GM12873 (cell line): ENCODE results near the gene RAET1G.

Experiments used
- TF ChIP-seq, protein P1 (sequence below): IDR thresholded peaks from 2 replicates; pipeline ENCODE4 v1.5.1; 2012; ENCODE audit warnings: low read depth, mild to moderate bottlenecking, moderate library complexity, low read length, control low read depth; ENCODE audit not compliant: insufficient read depth; ENCODE audit errors: missing control alignments

RAET1G gene

DNA sequence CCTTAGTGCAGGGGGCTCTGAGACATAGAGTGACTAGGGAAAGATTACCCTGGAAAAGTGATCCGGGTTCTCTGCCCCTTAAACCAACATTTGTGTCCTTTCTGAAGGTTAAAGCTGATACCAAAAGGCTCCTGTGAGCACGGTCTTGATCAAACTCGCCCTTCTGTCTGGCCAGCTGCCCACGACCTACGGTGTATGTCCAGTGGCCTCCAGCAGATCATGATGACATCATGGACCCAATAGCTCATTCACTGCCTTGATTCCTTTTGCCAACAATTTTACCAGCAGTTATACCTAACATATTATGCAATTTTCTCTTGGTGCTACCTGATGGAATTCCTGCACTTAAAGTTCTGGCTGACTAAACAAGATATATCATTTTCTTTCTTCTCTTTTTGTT is 25.7 kb upstream of the RAET1G start:
- TF ChIP-seq, protein P1, sequence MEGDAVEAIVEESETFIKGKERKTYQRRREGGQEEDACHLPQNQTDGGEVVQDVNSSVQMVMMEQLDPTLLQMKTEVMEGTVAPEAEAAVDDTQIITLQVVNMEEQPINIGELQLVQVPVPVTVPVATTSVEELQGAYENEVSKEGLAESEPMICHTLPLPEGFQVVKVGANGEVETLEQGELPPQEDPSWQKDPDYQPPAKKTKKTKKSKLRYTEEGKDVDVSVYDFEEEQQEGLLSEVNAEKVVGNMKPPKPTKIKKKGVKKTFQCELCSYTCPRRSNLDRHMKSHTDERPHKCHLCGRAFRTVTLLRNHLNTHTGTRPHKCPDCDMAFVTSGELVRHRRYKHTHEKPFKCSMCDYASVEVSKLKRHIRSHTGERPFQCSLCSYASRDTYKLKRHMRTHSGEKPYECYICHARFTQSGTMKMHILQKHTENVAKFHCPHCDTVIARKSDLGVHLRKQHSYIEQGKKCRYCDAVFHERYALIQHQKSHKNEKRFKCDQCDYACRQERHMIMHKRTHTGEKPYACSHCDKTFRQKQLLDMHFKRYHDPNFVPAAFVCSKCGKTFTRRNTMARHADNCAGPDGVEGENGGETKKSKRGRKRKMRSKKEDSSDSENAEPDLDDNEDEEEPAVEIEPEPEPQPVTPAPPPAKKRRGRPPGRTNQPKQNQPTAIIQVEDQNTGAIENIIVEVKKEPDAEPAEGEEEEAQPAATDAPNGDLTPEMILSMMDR, result no peak

DNA sequence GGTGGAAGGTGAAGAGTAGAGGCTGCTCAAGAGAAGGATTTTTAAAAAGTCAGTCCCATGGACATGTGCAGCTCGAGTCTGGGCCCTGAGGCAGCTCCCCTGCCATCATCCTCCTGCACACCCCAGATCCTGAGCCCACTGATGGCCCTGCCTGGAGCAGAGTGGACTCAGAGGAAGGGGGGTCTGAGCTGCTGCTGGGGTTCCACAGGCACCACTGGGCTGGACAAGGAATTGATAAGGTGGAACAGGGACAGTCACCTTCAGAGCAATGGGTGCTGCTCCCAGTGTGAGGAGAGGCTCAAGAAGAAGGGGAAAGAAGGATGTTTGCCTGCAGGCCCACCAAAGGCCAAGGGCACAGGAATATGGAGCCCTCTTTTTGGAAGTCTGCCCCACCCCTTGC is 25.1 kb upstream of the RAET1G start:
- TF ChIP-seq, protein P1, result no peak

DNA sequence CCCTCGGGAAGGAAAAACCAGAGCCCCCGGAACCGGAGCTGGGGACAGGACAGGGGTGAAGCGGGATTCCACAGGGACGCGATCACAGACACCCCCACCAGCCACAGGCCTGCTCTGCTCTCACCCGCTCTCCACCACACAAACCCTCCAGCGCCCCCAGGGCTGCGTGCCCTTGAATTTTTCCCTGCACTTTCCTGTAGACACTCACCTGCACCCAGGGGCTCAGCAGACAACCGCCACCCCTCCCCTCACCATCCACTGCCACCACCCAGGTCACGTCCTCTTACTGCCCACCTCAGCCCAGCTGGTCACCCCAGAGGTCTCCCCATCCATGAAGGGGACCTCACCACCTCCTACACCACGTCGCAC is 19.5 kb upstream of the RAET1G start:
- TF ChIP-seq, protein P1, result no peak

DNA sequence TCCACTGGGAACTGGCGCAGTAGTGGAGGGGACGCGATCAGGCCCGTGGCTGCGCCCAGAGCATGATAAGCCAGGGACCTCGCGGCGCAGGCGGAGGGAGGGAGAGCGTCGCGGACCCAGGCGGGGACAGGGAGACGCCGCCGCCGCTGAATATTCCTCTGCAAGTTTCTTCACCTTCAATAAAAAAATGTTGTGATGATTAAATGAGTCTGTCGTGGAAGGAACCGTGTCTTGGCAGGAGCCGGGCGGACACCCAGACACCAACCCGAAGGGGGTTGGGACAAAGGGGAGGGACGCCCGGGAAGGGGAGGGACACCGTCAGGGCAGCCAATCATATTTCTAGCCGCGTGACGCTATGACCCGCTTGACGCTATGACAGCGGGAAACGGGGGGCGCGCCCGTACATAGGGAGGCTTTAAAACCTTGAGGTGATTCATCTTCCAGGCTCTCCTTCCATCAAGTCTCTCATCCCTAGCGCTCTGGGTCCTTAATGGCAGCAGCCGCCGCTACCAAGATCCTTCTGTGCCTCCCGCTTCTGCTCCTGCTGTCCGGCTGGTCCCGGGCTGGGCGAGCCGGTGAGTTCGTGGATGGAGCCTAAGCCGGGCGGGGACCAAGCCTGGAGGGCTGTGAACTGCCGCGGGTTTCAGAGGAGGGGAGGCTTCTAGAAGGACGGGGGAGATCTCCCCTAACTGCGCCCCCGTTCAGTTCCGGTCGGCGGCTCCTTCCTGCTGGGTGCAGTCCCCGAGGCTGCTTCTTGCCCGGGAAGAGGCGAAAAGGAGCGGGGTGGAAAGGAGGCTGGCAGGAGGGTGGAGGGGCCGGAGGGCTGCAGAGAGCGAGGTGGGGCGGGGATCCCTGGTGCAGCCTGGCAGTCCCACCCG is 18.9 kb upstream of the RAET1G start, which contains the start of gene ULBP2:
Gene ULBP2 (plus strand): TSS at position 432 of the 878 bp plus-strand sequence. CDS start 59 bp downstream, at position 491.
- TF ChIP-seq, protein P1, result no peak

DNA sequence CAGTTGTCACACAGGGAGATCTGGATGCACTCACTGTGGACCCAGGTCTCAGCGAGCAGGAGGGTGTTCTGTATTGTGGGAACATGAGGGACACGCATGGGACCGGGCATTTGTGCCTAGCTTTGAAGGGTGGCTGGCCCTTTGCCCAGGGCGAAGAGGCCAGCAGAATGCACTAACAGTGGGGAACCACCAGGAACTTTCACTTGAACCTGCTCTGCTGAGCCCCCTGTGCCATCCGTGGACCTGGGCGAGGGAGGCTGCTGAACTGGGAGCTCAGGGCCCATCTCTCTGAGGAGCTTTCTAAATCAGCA is 17.7 kb upstream of the RAET1G start:
- TF ChIP-seq, protein P1, result no peak

DNA sequence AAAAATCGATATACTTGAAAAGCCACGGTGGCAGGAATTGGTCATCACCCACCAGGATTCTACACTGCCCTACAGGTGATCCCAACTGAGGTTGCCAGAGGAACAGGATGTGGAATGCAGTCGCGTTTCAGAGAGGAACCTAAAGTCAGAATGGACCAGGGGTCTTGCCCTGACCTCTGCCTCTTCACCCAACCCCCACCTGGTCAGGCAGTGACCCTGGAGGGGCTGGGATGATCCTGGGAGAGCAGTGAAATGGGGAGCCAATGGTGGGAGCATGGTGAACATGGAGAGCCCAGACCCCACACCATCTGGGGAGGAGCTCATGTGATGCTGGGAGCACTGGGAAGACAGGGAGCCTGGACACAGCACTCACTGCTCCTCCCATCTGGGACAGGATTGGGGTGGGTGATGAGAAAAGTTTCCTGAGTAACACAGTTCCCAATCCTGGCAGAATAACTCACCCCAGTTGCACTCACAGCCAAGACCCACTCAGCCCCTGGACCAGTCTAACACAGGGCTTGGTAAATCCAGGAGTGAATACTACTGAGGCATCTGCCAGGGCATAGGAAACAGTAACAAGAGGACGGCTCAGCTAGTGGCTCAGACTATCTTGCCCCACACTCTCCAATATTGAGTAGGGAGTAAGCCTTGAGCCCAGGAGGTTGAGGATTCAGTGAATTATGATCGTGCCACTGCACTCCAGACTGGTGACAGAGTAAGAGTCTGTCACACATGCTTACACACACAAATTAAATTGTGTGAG is 17.2 kb upstream of the RAET1G start:
- TF ChIP-seq, protein P1, result no peak

DNA sequence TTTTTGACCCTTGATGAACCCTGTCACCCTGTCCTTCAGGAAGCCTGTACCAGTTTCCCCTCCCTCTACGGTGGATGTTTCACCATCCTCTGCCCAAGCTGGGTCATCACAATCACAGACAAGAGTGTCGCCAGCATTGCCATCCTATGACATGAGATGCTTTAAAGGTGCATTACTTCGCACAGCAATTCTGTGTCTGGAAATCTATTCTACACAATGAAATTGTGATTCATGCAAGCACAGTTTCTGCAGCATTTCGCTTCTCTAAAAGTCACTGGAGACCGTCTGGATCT is 16.4 kb upstream of the RAET1G start:
- TF ChIP-seq, protein P1, result no peak
